ENCODE measurements around the gene KRT78.

KRT78 gene

DNA sequence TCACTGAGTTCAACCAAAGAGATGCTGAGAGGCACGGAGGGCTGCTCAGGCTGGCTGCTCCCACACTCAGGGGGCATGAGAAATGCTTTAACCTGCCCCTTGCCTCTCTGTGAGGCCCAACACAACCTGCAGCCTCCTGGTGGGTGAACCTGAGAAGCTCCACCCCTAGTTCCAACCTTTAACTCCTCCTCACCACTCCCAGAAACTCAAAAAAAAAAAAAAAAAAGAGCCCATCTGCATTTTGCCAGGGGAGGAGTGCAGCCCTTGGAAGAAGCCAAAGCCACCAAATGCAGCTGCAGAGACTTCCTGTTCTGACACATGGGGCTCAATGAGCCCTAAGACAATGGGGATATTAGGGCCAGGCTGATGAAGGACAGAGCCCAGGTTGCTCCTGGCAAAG, 43.8 kb downstream of the KRT78 start:
- TF ChIP-seq, protein P1, sequence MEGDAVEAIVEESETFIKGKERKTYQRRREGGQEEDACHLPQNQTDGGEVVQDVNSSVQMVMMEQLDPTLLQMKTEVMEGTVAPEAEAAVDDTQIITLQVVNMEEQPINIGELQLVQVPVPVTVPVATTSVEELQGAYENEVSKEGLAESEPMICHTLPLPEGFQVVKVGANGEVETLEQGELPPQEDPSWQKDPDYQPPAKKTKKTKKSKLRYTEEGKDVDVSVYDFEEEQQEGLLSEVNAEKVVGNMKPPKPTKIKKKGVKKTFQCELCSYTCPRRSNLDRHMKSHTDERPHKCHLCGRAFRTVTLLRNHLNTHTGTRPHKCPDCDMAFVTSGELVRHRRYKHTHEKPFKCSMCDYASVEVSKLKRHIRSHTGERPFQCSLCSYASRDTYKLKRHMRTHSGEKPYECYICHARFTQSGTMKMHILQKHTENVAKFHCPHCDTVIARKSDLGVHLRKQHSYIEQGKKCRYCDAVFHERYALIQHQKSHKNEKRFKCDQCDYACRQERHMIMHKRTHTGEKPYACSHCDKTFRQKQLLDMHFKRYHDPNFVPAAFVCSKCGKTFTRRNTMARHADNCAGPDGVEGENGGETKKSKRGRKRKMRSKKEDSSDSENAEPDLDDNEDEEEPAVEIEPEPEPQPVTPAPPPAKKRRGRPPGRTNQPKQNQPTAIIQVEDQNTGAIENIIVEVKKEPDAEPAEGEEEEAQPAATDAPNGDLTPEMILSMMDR (IDR thresholded peaks at IDR 0.05; ENCODE audit: insufficient read depth, low read depth, low read length, missing control alignments) = no peak
- H3K4me3 ChIP-seq (ENCODE audit: low read depth, low read length) = no peak overlapping the region
- DNase-seq (ENCODE audit: low read depth) = no peak

DNA sequence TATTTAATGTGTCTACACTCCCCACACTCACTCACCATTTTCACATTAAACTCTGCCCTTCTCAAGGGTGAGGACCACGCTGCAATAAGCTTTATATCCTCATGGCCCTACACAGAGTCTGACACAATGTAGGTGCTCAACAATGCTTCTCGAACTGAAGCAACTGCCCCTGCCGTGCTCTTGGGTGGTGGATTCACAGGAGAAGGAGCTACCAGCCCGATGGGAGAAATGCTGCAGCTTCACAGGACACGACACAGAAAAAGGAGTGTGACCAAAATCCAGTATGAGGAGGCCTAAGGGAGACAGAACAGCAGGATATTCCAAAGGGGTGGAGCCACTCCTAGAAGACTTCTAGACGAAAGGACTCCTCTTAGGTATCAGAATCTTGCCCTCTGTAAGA, 46.4 kb downstream of the KRT78 start:
- H3K4me3 ChIP-seq (ENCODE audit: low read depth, low read length) = no peak overlapping the region
- no peak for DNase-seq (ENCODE audit: low read depth)
- TF ChIP-seq, protein P1 (IDR thresholded peaks at IDR 0.05; ENCODE audit: insufficient read depth, low read depth, low read length, missing control alignments) = no peak

DNA sequence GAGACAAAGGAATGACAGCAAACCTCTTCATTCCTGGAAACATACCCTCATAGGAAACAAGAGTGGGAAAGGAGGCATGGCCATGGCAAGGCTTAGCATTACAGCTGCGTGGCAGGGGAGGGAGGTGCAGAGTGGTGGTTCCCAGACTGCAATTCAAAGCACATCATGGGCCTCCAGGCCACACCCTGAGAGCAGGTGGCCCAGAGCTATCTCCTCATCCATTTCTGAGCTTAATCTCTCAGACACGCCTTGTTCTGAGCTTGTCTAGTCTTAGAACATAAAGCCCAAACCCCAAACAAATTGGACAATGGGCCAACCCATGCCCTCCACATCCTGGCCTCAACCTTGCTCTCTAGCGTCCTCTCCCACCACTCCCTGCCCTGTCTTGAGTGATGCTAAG, 47.0 kb downstream of the KRT78 start:
- no peak for DNase-seq (ENCODE audit: low read depth)
- no peak overlapping the region for H3K4me3 ChIP-seq (ENCODE audit: low read depth, low read length)
- TF ChIP-seq, protein P1 (IDR thresholded peaks at IDR 0.05; ENCODE audit: insufficient read depth, low read depth, low read length, missing control alignments) = no peak

DNA sequence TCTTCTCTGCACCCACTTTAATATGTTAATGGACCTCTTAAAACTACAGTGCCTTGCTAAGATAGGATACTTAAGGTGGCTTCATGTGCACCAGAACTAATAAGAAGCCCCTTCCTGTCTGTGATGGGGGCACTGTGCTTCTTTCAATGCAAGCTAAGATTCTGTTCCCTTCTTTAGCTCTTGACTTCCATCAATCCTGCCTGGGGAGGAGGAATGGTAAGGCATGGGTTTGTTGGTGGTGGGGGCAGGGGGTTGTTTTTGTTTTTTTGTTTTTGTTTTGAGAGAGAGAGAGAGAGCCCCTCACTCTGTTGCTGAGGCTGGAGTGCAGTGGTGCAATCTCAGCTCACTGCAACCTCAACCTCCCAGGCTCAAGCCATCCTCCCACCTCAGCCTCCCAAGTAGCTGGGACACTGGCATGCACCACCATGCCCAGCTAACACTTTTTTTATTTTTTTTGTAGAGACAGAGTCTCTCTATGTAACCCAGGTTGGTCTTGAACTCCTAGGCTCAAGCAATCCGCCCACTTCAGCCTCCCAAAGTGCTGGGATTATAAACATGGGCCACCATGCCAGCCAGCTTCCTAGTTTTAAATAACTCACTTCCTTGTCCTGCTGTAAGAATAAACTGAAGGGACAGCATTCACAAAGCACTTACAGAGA, 48.4 kb downstream of the KRT78 start:
- no peak overlapping the region for H3K4me3 ChIP-seq (ENCODE audit: low read depth, low read length)
- TF ChIP-seq, protein P1 (IDR thresholded peaks at IDR 0.05; ENCODE audit: insufficient read depth, low read depth, low read length, missing control alignments) = no peak
- DNase-seq (ENCODE audit: low read depth) = no peak

DNA sequence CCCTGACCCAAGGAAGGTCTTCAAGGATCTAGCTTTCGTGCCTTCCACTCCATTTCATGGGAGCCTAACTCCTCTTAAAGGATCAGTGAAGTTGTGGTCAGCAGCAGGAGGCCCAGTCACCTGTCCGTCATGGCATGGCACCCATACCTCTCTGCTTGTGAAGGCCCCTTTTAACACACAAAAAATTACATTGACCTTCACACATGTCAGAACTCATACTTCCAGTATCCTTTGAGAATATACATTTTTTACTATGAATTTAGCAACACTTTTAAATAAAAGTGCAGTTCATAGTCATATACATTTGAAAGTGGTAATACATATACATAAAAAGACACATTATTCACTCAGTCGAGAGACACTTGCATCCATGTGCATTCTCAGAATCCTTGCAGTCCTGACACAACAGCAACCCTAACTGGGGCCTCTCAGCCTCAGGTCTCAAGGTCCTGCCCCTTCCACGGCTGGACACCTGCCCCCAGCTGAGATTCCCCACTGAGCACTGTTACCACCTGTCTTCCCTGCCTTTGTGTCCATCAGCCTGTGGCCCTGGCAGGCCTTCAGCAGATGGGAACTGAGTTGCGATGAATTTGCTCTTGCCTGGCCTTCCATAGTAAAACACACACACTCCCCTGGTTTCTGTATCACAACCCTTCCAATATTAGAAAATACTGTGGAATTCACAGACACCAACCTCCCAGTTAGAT, 49.1 kb downstream of the KRT78 start:
- TF ChIP-seq, protein P1 (IDR thresholded peaks at IDR 0.05; ENCODE audit: insufficient read depth, low read depth, low read length, missing control alignments) = no peak
- DNase-seq (ENCODE audit: low read depth) = no peak
- H3K4me3 ChIP-seq (ENCODE audit: low read depth, low read length) = no peak overlapping the region

DNA sequence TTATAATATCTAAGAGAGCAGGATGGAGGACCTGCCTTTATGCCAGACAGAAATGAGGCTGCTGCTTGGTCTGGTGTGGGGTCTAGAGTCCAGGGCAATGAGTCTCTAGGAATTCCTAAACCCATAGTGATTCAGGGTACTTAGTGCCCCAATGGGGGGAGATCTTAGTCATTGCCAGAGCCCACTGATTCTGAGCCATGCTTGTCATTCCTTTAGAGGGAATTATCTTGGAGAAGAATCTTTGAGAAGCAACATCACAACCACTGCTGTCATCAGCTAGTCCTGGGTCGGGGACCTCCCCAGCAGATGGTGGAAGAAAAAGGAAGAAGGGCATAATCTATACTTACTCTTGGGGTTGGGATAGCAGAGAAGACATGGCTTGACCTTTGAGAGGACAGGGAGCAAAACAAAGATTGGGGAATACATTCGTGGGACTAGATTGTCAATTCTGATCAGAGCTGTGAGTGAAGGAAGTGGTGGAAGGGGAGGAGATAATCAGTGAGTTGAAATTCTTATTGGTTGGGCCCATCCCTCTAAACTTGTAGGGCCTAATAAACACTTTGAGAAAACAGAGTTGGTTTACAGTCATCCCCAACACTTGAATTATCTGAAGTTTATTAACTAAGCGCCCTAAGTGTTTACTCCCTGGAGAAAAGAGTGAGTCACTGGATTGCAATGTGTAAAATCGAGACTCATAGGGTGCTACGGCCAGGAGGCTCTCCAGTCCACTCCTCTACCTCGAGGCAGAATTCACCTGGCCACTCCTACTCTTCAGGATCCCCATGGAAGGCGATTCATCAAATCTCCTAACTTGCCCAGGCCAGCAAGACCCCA, 49.9 kb downstream of the KRT78 start:
- TF ChIP-seq, protein P1 (IDR thresholded peaks at IDR 0.05; ENCODE audit: insufficient read depth, low read depth, low read length, missing control alignments) = no peak
- no peak for DNase-seq (ENCODE audit: low read depth)
- H3K4me3 ChIP-seq (ENCODE audit: low read depth, low read length) = no peak overlapping the region

Data from GM12865 (cell line).